ENCODE measurements around the gene SDK2. TPM values are rescaled to one million over a fixed set of nuclear protein-coding genes. Genes with fewer than 3 reads are reported as not detected.

The SDK2 gene
- total and polyA plus RNA-seq, 2 of the 8 experiments (the other 6 are each of a cell fraction or from before 2014, with no cell fraction given): 3.9 to 4.1 TPM

DNA sequence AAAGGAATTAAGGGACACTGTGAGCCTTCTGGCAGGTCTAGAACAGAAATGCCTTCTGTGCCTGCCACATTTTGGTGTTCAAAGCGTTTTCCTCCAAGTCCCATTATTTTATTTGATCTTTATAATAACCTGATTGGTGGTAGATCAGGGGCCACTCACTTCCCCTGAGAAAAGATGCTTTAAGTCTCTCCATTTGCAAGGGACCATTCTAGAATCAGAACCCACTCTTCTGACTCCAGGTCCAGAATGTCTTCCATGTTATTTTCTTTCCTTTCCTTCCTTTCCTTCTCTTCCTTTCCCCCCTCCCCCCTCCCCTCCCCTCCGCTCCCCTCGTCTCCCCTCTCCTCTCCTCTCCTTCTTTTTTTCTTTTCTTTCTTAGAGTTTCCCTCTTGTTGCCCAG, 313.2 kb downstream of the SDK2 start:
- Histone ChIP-seq H2AFZ (ENCODE audit: low read length) (no peak overlapping the region), H3K79me1 (ENCODE audit: low read depth, low read length) (no peaks in the 10 kb centered on the region), H2BK15ac (ENCODE audit: low read length) (no peak overlapping the region), H3K36me3 (ENCODE audit: control insufficient read depth in 2 of 4, insufficient read depth in 4 of 4, low read length in 3 of 4) (no peaks in the 10 kb centered on the region), H3K4ac (replicated peaks; ENCODE audit: insufficient read length, low read depth, low read length) (no peak overlapping the region), H3K9ac (replicated peaks in 1 of 4; ENCODE audit: extremely low read depth in 1 of 4, low read depth in 3 of 4, low read length in 3 of 4) (no peak overlapping the region), H2BK20ac (ENCODE audit: low read length) (no peak overlapping the region), H2BK12ac (ENCODE audit: low read depth, low read length) (no peak overlapping the region), H4K20me1 (replicated peaks in 1 of 2; ENCODE audit: control insufficient read depth in 1 of 2, insufficient read depth in 2 of 2, low read length in 2 of 2) (no peaks in the 10 kb centered on the region), H2BK120ac (replicated peaks; ENCODE audit: low read depth, low read length) (no peak overlapping the region), H3K4me3 (ENCODE audit: extremely low read depth in 1 of 4, insufficient read depth in 2 of 4, low read depth in 3 of 4, low read length in 4 of 4) (no peak overlapping the region), H3K79me2 (ENCODE audit: control insufficient read depth in 1 of 2, insufficient read depth in 2 of 2, low read length in 2 of 2) (no peaks in the 10 kb centered on the region), H3K9me3 (ENCODE audit: insufficient read depth in 2 of 2, low read depth in 1 of 2, low read length in 1 of 2) (no peaks in the 10 kb centered on the region), H3K27ac (ENCODE audit: low read depth, low read length) (no peak overlapping the region), H3K23ac (ENCODE audit: insufficient read length) (no peak overlapping the region), H3K56ac (replicated peaks; ENCODE audit: insufficient read length, low read depth, low read length) (no peak overlapping the region), H3K14ac (ENCODE audit: insufficient read length) (no peak overlapping the region), H4K8ac (ENCODE audit: extremely low read depth, insufficient read depth, low read length) (no peak overlapping the region), H2AK5ac (ENCODE audit: low read depth, low read length) (no peak overlapping the region), H3K18ac (ENCODE audit: extremely low read depth, low read length) (no peak overlapping the region), H3K23me2 (ENCODE audit: low read depth, low read length) (no peaks in the 10 kb centered on the region; the same call in 1 of the 2 replicates), H3K27me3 (replicated peaks in 1 of 4; ENCODE audit: control insufficient read depth in 3 of 4, extremely low read depth in 1 of 4, insufficient read depth in 3 of 4, low read length in 3 of 4) (no peaks in the 10 kb centered on the region), H2BK5ac (ENCODE audit: low read depth, low read length) (no peak overlapping the region), H3K4me1 (replicated peaks in 1 of 4; ENCODE audit: control insufficient read depth in 3 of 4, insufficient read depth in 4 of 4, low read length in 3 of 4) (peaks cover 0 to 4% (median 0%) of the 10 kb centered on the region in 4 experiments; a peak in 1 of 7 replicates), H4K91ac (replicated peaks; ENCODE audit: insufficient read length, low read length) (no peak overlapping the region), H3K4me2 (ENCODE audit: insufficient read depth in 1 of 2, low read depth in 2 of 2, low read length in 2 of 2) (no peak overlapping the region), H4K5ac (ENCODE audit: insufficient read length, low read depth, low read length) (no peak overlapping the region)
- 75% methylated on average over 1 of the region's 3 CpGs; no CpG with 5 or more reads in 1 of the 2 experiments for WGBS, 2 experiments (ENCODE audit: extremely low coverage in 1 of 2, insufficient coverage in 1 of 2, insufficient read length in 1 of 2, insufficient replicate concordance in 2 of 2, low coverage in 1 of 2, low lambda C conversion rate in 2 of 2, missing lambda C conversion rate in 1 of 2)
- FAIRE-seq (no peak), DNase-seq (ENCODE audit: low read depth in 1 of 2, low spot score in 2 of 2) (no peak)
- TF ChIP-seq, protein P1, sequence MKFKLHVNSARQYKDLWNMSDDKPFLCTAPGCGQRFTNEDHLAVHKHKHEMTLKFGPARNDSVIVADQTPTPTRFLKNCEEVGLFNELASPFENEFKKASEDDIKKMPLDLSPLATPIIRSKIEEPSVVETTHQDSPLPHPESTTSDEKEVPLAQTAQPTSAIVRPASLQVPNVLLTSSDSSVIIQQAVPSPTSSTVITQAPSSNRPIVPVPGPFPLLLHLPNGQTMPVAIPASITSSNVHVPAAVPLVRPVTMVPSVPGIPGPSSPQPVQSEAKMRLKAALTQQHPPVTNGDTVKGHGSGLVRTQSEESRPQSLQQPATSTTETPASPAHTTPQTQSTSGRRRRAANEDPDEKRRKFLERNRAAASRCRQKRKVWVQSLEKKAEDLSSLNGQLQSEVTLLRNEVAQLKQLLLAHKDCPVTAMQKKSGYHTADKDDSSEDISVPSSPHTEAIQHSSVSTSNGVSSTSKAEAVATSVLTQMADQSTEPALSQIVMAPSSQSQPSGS (IDR thresholded peaks at IDR 0.05; ENCODE audit: low read length): no peak
- no peak for TF ChIP-seq PHF8 (conservative IDR thresholded peaks at IDR 0.05; ENCODE audit: low read depth, low read length)
- TF ChIP-seq MAFK (IDR thresholded peaks at IDR 0.05; ENCODE audit: low read depth, low read length): no peak
- TF ChIP-seq TAF7 (optimal IDR thresholded peaks at IDR 0.05; ENCODE audit: borderline replicate concordance, low read depth, low read length): no peak
- TF ChIP-seq SP4 (IDR thresholded peaks at IDR 0.05; ENCODE audit: low read length): no peak
- ChIA-PET POLR2A (ENCODE audit: partially characterized antibody) (interaction anchor here (1.0 kb wide), 1 partner anchor 11 kb away, joined by 4 read pairs; no protein-coding TSS in a partner anchor), CTCF (ENCODE audit: partially characterized antibody) (interaction anchor here (1.0 to 1.6 kb wide), 4 partner anchors 11 to 39 kb away, joined by 3 to 6 read pairs (median 4); no protein-coding TSS in a partner anchor)
